ENCODE measurements around the gene ARHGAP40.

ARHGAP40 gene

GRCh38 chr20:38600057-38600456 is 1.6 kb upstream of the ARHGAP40 start:
- H3K4me3 ChIP-seq (ENCODE audit: low read depth, low read length): no peak overlapping the region
- TF ChIP-seq CTCF (IDR thresholded peaks at IDR 0.05; ENCODE audit: low read depth, low read length) (no peak), POLR2A (IDR thresholded peaks at IDR 0.05; ENCODE audit: extremely low read depth, insufficient read length) (no peak), MYC (IDR thresholded peaks at IDR 0.05; ENCODE audit: low read depth, low read length) (no peak), MAX (IDR thresholded peaks at IDR 0.05; ENCODE audit: low read depth, low read length) (no peak)
- DNase-seq (ENCODE audit: low read depth): no peak

- H3K4me3 ChIP-seq (ENCODE audit: low read depth, low read length): no peak overlapping the region
- TF ChIP-seq POLR2A (IDR thresholded peaks at IDR 0.05; ENCODE audit: extremely low read depth, insufficient read length): no peak
- no peak for TF ChIP-seq CTCF (IDR thresholded peaks at IDR 0.05; ENCODE audit: low read depth, low read length)
- no peak for TF ChIP-seq MAX (IDR thresholded peaks at IDR 0.05; ENCODE audit: low read depth, low read length)
- no peak for TF ChIP-seq MYC (IDR thresholded peaks at IDR 0.05; ENCODE audit: low read depth, low read length)
- DNase-seq (ENCODE audit: low read depth): no peak
Measured at GRCh38 chr20:38602185-38602581, 574 bp downstream of the ARHGAP40 start.

GRCh38 chr20:38603286-38603685 is 1.7 kb downstream of the ARHGAP40 start:
- TF ChIP-seq POLR2A (IDR thresholded peaks at IDR 0.05; ENCODE audit: extremely low read depth, insufficient read length) (no peak), MYC (IDR thresholded peaks at IDR 0.05; ENCODE audit: low read depth, low read length) (no peak), MAX (IDR thresholded peaks at IDR 0.05; ENCODE audit: low read depth, low read length) (no peak)
- no peak for DNase-seq (ENCODE audit: low read depth)
- H3K4me3 ChIP-seq (ENCODE audit: low read depth, low read length): no peak overlapping the region

- TF ChIP-seq MYC (IDR thresholded peaks at IDR 0.05; ENCODE audit: low read depth, low read length): no peak
- TF ChIP-seq CTCF (IDR thresholded peaks at IDR 0.05; ENCODE audit: low read depth, low read length): no peak
- no peak for TF ChIP-seq MAX (IDR thresholded peaks at IDR 0.05; ENCODE audit: low read depth, low read length)
- no peak for TF ChIP-seq POLR2A (IDR thresholded peaks at IDR 0.05; ENCODE audit: extremely low read depth, insufficient read length)
- no peak overlapping the region for H3K4me3 ChIP-seq (ENCODE audit: low read depth, low read length)
- DNase-seq (ENCODE audit: low read depth): no peak
Measured at GRCh38 chr20:38604873-38605303, 3.3 kb downstream of the ARHGAP40 start.

GRCh38 chr20:38607351-38607750 is 5.7 kb downstream of the ARHGAP40 start:
- H3K4me3 ChIP-seq (ENCODE audit: low read depth, low read length): no peak overlapping the region
- no peak for TF ChIP-seq MYC (IDR thresholded peaks at IDR 0.05; ENCODE audit: low read depth, low read length)
- no peak for TF ChIP-seq POLR2A (IDR thresholded peaks at IDR 0.05; ENCODE audit: extremely low read depth, insufficient read length)
- no peak for TF ChIP-seq CTCF (IDR thresholded peaks at IDR 0.05; ENCODE audit: low read depth, low read length)
- no peak for TF ChIP-seq MAX (IDR thresholded peaks at IDR 0.05; ENCODE audit: low read depth, low read length)
- DNase-seq (ENCODE audit: low read depth): no peak

GRCh38 chr20:38608188-38608587 is 6.6 kb downstream of the ARHGAP40 start:
- TF ChIP-seq CTCF (IDR thresholded peaks at IDR 0.05; ENCODE audit: low read depth, low read length): no peak
- TF ChIP-seq POLR2A (IDR thresholded peaks at IDR 0.05; ENCODE audit: extremely low read depth, insufficient read length): no peak
- no peak for TF ChIP-seq MYC (IDR thresholded peaks at IDR 0.05; ENCODE audit: low read depth, low read length)
- TF ChIP-seq MAX (IDR thresholded peaks at IDR 0.05; ENCODE audit: low read depth, low read length): no peak
- no peak overlapping the region for H3K4me3 ChIP-seq (ENCODE audit: low read depth, low read length)
- no peak for DNase-seq (ENCODE audit: low read depth)

All from NB4 (cell line).